GM18858 (cell line): Measurements from ENCODE around the gene TEP1.
"Not testable (repeated sequence)": the region's sequence is repeated elsewhere in the genome, so short reads cannot be mapped to it uniquely, and the experiment has no call there.

ENCODE experiments used
- ATAC-seq: cut with Tn5 transposase; IDR thresholded peaks from one replicate; pipeline ENCODE4 v1.9.1; 2021; ENCODE audit not compliant: unreplicated experiment

TEP1 gene

GRCh38 chr14:20345366-20345765 lies 67.9 kb downstream of the TEP1 start:
- no peak for ATAC-seq

GRCh38 chr14:20343862-20344220 lies 69.5 kb downstream of the TEP1 start:
- ATAC-seq: no peak

- ATAC-seq: peak; percentile 92
Measured at GRCh38 chr14:20343092-20343861, 70.0 kb downstream of the TEP1 start, which contains the start of gene PARP2. Gene PARP2, plus strand, starts transcription at chr14:20343635. Its CDS starts 7 bp downstream, at chr14:20343642.

- ATAC-seq: no peak
Measured at GRCh38 chr14:20341646-20342045, 71.7 kb downstream of the TEP1 start.

GRCh38 chr14:20341032-20341431 lies 72.3 kb downstream of the TEP1 start:
- ATAC-seq: not testable (repeated sequence)

GRCh38 chr14:20334017-20334416 lies 79.3 kb downstream of the TEP1 start:
- ATAC-seq: no peak

GRCh38 chr14:20333494-20333841 lies 79.8 kb downstream of the TEP1 start:
- ATAC-seq: no peak

- ATAC-seq: peak; percentile 97
Measured at GRCh38 chr14:20332788-20333493, 80.4 kb downstream of the TEP1 start, which contains the start of gene CCNB1IP1. Gene CCNB1IP1, minus strand, starts transcription at chr14:20333279. Its CDS starts 16,756 bp downstream, at chr14:20316523.

- no peak for ATAC-seq
Measured at GRCh38 chr14:20332431-20332787, 80.9 kb downstream of the TEP1 start.

- no peak for ATAC-seq
Measured at GRCh38 chr14:20331053-20331613, 82.2 kb downstream of the TEP1 start.

- no peak for ATAC-seq
Measured at GRCh38 chr14:20329355-20329754, 83.9 kb downstream of the TEP1 start.

GRCh38 chr14:20328705-20329104 lies 84.6 kb downstream of the TEP1 start:
- ATAC-seq: no peak

- no peak for ATAC-seq
Measured at GRCh38 chr14:20327005-20327869, 86.1 kb downstream of the TEP1 start.

- ATAC-seq: no peak
Measured at GRCh38 chr14:20317720-20318119, 95.6 kb downstream of the TEP1 start.
